SU-DHL-6 (cell line): ENCODE data around the gene MINK1.

Experiments used
- EZH2phosphoT487 ChIP-seq: fragments of 200-600 bp; sonication (generic), shearing (Covaris generic); conservative IDR thresholded peaks from 2 replicates; pipeline ENCODE4 v1.6.1; 2018; ENCODE audit warnings: mild to moderate bottlenecking, antibody characterized with exemption, low read length, moderate library complexity, mixed read lengths
- TF ChIP-seq, protein P1 (sequence below): fragments of 200-600 bp; sonication (generic); IDR thresholded peaks from one replicate; pipeline ENCODE4 v1.5.1; 2017; ENCODE audit warnings: antibody characterized with exemption, mild to moderate bottlenecking, low read length, moderate library complexity; ENCODE audit not compliant: insufficient read depth, poor library complexity, severe bottlenecking

DNA sequence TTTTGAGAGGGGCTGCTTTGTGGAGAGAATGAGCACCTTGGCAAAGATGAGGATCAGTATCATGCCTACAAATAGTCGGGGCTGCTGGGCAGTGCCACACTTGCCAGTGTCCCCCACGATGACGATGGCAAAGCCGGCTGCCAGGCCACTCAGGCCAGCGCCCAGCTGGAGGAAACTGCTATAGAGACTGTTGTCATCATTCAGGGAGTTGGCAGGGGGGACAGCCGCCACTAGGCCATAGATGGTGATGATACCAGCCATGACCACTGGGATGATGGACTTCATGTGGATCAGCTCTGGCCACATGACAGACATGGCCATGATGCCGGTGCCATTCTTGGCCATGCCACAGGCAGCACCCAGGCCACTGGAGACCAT is 23.8 kb downstream of the MINK1 start:
- TF ChIP-seq, protein P1, sequence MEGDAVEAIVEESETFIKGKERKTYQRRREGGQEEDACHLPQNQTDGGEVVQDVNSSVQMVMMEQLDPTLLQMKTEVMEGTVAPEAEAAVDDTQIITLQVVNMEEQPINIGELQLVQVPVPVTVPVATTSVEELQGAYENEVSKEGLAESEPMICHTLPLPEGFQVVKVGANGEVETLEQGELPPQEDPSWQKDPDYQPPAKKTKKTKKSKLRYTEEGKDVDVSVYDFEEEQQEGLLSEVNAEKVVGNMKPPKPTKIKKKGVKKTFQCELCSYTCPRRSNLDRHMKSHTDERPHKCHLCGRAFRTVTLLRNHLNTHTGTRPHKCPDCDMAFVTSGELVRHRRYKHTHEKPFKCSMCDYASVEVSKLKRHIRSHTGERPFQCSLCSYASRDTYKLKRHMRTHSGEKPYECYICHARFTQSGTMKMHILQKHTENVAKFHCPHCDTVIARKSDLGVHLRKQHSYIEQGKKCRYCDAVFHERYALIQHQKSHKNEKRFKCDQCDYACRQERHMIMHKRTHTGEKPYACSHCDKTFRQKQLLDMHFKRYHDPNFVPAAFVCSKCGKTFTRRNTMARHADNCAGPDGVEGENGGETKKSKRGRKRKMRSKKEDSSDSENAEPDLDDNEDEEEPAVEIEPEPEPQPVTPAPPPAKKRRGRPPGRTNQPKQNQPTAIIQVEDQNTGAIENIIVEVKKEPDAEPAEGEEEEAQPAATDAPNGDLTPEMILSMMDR, result no peak
- no peak for TF ChIP-seq EZH2phosphoT487
